HG03060 (cell line): ENCODE measurements around the gene HSD17B2.
A peak's percentile ranks its signal among the peaks of the same experiment; 100 is the strongest.
"Not testable (repeated sequence)": the region's sequence is repeated elsewhere in the genome, so short reads cannot be mapped to it uniquely, and the experiment has no call there.

Experiments used
- ATAC-seq: cut with Tn5 transposase; IDR thresholded peaks from one replicate; pipeline ENCODE4 v1.9.1; 2021; ENCODE audit warnings: low read depth, moderate number of reproducible peaks; ENCODE audit not compliant: unreplicated experiment

HSD17B2 gene

GRCh38 chr16:82034981-82035612 lies at the start of gene HSD17B2:
TSS of gene HSD17B2 (plus strand) at chr16:82035253. CDS start at chr16:82035425, 172 bp downstream.
- ATAC-seq, result no peak

GRCh38 chr16:81987121-81987520 lies 47.9 kb upstream of the HSD17B2 start:
- no peak for ATAC-seq

DNA sequence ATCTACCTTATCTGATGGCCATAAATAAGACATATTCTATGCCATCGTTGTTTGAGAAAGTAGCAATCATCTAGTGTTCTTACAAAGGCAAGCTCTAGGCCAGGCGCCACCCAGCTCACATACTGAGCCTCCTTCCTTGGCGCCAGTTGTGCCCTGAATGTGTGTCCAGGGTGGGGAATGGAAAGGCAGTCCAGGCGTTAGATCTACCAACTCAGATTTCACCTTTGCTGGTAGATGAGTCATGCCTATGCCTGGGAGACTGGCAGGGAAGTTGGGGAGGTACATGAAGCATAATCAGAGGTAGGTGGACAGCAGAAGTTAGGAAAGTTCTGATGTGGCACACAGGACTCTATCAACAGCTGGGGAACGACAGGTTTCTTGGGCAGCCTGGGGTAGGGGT lies 47.3 kb upstream of the HSD17B2 start:
- ATAC-seq, result no peak

GRCh38 chr16:81992859-81993258 lies 42.2 kb upstream of the HSD17B2 start:
- no peak for ATAC-seq

DNA sequence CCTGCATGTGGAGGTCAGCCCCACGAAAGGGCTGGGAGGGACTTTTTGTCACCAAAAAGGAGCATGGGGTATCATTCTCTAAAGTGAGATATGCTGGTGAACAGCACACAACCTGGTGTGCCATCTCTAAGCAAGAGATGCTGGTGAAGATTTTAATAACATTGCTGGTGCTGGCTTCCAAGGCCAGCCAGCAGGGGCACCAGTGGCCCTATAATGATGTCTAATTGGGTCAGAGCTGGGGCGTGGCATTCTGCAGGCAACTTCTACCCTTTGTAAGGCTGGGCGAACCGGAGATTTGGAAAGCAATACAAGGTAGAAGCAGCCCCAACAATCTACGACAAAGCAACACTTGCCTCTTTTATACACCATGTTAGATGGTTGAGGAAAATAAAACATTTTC lies 40.6 kb upstream of the HSD17B2 start:
- ATAC-seq, result no peak

GRCh38 chr16:81995651-81996050 lies 39.4 kb upstream of the HSD17B2 start:
- no peak for ATAC-seq

DNA sequence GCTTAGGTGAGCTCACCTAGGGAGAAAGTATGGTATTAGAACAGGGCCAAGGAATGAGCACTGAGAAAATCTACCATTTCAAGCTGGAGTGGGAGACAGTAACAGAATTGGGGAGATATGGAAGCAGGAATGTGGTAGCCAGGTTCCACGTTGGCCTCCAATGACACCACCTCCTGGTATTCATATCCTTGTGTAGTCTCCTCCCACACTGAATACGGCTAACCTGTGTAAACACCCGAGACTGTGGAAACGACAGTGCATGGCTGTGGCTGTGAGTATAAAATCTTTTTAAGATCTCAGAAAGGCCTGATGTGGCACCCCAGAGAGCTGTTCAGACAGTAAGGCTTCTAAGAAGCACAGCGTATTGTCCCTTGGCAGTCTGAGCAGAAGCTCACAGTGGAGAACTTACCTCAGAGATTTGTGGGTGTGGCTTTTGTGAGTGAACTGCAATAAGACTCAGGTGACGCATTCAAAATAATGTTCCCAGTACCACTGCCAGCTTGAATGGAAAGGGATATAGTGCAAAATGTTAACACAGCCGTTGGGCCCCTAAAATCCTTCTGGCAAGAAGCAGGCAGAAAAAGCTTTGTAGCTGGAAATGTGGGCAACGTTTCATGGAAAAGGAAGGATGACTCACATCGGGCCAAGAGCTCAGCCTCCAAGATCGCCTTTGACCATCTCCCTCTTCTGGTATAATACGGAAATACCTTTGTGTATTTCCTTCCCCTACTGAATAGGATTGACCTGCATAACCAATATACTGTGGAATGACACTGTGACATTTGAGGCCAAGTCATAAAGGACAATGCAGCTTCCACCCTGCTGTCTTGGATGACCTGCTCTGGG lies 38.2 kb upstream of the HSD17B2 start:
- ATAC-seq, result no peak

GRCh38 chr16:81997738-81998137 lies 37.3 kb upstream of the HSD17B2 start:
- no peak for ATAC-seq

DNA sequence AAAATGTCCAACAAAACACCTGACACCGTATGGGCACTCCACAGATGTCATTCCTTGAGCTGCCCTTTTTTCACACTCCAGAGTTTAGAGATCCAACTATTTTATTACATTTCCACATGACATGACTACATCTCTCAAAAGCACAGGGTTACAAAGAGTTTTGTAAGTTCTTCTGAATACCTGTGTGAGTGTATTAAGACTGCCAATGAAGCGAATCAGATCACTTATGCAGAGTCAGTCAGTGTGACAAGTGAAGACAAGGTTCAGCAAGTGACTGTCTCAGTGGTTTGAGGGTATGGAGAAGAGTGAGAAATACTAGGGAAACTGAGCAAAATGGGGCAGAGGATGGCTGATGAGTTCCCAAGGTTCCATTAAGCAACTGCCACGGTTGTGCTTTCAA lies 32.2 kb upstream of the HSD17B2 start:
- no peak for ATAC-seq

DNA sequence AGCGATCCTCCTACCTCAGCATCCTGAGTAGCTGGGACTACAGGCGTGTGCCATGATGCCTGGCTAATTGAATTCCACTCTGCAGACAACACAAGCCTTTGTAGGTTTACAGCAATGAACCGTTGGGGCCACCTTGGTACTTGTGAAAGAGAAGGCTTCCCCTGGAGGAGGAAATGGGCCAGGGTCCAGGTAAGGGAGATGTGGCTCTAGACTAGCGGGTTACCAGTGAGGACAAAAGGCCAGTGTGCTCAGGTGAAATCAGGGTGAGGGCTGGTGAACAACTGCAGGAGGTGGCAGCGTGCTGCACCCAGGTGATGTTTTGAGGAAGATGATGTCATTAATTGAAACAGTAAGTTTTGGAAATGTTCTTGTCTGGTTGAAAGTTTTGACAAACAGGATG lies 30.5 kb upstream of the HSD17B2 start:
- ATAC-seq, result no peak

- ATAC-seq, result no peak
These were observed 29.8 kb upstream of the HSD17B2 start for GRCh38 chr16:82005027-82005830.

DNA sequence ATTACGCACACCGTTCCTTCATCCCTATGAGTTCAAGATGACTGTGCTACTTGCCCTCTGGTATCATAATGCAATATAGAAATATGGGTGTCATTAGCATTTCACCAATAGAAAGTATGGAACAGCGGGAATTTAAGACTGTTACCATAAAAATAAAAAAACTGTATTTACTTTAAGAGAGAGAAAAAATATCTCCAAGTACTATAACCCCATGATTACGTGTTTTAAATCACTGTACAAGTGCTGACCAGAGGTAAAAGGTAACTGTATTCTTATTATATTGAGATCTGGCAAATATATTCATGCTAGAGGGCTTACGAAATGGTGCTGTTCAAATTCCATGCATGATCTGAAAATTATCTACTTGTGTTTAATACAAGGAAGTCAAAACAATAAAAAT lies 29.0 kb upstream of the HSD17B2 start:
- no peak for ATAC-seq

DNA sequence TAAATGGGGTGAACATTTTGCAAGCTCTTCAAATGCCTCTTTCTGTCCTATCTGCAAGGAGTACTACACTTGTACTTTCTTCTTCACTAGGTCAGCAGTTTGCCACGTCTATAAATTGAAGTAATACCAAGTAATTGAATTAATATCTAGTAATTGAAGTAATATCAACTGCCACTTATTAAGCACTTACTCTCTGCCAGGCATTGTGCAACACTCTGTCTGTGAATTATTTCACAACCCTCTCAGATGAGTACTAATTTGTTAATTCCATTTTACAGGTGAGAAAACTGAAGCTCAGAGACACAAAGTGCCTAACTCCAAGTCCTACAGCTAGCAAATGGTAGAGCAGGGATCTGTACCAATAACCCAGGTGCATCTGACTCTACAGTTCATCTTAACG lies 27.9 kb upstream of the HSD17B2 start:
- no peak for ATAC-seq

DNA sequence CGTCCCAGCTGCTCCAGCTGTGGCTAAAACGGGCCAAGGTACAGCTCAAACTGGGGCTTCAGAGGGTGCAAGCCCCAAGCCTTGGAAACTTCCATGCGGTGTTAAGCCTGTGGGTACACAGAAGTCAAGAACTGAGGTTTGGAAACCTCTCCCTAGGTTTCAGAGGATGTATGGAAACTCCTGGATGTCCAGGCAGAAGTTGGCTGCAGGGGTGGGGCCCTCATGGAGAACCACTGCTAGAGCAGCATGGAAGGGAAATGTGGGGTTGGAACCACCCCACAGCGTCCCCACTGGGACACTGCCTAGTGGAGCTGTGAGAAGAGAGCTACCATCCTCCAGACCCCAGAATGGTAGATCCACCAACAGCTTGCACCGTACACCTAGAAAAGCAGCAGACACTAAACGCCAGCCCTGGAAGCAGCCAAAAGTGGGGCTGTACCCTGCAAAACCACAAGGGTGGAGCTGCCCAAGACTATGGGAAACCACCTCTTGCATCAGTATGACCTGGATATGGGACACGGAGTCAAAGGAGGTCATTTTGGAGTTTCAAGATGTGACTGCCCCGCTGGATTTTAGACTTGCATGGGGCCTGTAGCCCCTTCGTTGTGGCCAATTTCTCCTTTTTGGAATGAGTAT lies 26.0 kb upstream of the HSD17B2 start:
- ATAC-seq, result no peak

- ATAC-seq, result not testable (repeated sequence)
These were observed 25.3 kb upstream of the HSD17B2 start for GRCh38 chr16:82009789-82010188.

DNA sequence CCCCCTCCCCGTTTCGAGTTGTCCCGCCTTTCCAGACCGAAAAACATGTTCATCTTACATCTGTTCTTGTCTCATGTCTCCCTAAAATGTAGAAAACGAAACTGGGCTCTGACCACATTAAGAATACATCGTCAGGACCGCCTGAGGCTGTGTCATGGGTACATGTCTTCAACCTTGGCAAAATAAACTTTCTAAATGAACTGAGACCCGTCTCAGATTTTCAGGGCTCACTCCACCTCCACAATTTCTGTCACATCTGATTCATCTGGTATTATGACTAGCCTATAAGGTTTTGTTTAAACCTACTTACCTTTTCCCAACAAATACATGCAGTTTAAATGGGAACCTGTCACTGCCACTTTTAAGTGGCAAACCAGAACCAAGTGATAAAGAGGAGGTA lies 24.4 kb upstream of the HSD17B2 start:
- no peak for ATAC-seq

GRCh38 chr16:82011199-82011641 lies 23.8 kb upstream of the HSD17B2 start, which contains the start of gene SDR42E1:
TSS of gene SDR42E1 (minus strand) at chr16:82011470. CDS start at chr16:82000858, 10,612 bp downstream.
- peak; percentile 87 for ATAC-seq

DNA sequence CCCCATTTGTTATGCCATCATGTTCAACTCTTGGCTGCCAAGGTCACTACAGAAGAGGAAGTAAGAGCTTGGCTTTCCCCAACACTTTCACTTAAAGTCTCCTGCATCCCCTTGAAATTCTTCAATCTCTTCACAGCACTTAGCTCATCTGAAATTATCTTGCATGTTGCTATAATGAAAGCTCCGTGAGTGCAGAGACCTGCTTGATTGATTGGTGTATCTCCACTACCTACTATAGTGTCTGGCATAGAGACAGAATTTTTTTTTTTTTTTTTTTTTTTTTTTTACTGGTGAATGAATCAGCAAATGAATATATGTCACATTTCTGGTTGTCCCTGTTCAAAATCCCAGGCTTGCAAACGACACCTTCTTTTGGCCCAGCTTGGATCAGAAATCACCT lies 21.9 kb upstream of the HSD17B2 start:
- no peak for ATAC-seq

- no peak for ATAC-seq
These were observed 18.8 kb upstream of the HSD17B2 start for GRCh38 chr16:82016263-82016662.

DNA sequence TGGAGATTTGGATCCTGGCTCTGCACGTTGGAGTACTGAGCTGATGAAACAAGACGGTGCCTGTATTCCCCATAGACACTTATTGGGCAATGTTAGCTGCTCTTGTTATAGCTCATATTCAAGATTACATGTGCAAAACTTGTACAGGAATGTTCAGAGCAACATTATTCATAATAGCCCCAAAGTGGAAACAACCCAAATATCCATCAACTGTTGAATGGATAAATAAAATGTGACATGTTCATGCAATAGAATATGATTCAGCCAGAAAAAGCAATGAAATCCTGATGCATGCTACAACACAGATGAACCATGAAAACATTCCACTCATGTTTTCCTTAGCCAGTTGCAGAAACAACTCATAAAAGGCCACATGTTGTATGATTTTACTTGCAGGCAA lies 18.1 kb upstream of the HSD17B2 start:
- no peak for ATAC-seq
